ENCODE data around the gene F5. TPM values are rescaled to one million over a fixed set of nuclear protein-coding genes. Genes with fewer than 3 reads are reported as not detected.

The F5 gene
- total and polyA plus RNA-seq, 2 of the 13 experiments (the other 11 are each of a cell fraction or from before 2014, with no cell fraction given): 38.3 to 64.0 TPM

DNA sequence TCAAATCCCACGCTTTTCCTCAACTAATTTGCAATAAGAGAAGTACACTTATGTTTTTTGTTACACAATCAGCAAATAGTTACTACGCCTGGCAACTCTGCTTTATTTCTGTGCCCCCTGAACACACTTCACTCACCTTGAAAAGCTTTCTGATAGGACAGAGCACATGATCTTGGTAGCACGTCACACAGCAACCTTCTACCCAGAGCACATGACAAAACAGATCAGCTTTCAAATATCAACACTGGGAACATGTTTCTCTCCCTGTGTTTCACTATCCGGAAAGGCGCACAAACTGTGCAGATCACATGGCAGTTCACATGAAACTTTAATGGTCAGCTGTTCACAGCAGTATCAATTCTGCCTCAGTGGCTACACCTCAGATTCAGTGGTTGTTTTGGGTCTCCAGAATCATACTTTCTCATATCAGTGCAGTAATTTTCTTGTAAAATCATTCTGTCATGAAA is 102.7 kb downstream of the F5 start (continued):
- TF ChIP-seq, protein P1, sequence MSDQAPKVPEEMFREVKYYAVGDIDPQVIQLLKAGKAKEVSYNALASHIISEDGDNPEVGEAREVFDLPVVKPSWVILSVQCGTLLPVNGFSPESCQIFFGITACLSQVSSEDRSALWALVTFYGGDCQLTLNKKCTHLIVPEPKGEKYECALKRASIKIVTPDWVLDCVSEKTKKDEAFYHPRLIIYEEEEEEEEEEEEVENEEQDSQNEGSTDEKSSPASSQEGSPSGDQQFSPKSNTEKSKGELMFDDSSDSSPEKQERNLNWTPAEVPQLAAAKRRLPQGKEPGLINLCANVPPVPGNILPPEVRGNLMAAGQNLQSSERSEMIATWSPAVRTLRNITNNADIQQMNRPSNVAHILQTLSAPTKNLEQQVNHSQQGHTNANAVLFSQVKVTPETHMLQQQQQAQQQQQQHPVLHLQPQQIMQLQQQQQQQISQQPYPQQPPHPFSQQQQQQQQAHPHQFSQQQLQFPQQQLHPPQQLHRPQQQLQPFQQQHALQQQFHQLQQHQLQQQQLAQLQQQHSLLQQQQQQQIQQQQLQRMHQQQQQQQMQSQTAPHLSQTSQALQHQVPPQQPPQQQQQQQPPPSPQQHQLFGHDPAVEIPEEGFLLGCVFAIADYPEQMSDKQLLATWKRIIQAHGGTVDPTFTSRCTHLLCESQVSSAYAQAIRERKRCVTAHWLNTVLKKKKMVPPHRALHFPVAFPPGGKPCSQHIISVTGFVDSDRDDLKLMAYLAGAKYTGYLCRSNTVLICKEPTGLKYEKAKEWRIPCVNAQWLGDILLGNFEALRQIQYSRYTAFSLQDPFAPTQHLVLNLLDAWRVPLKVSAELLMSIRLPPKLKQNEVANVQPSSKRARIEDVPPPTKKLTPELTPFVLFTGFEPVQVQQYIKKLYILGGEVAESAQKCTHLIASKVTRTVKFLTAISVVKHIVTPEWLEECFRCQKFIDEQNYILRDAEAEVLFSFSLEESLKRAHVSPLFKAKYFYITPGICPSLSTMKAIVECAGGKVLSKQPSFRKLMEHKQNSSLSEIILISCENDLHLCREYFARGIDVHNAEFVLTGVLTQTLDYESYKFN (CRISPR knock-in tag; conservative IDR thresholded peaks at IDR 0.05): peak; percentile 20; the same call in 1 of the 2 replicates
- no peak for TF ChIP-seq RELA (CRISPR knock-in tag; IDR thresholded peaks at IDR 0.05)
- no peak for TF ChIP-seq ZNF558 (CRISPR knock-in tag; IDR thresholded peaks at IDR 0.05; ENCODE audit: borderline replicate concordance)
- no peak for TF ChIP-seq TOE1 (CRISPR knock-in tag; IDR thresholded peaks at IDR 0.05)
- TF ChIP-seq HNRNPUL1 (IDR thresholded peaks at IDR 0.05; ENCODE audit: low read depth, low read length): no peak
- TF ChIP-seq ATF1 (CRISPR knock-in tag; IDR thresholded peaks at IDR 0.05): peak; percentile 70; the same call in 1 of the 2 replicates
- TF ChIP-seq ZNF761 (CRISPR knock-in tag; conservative IDR thresholded peaks at IDR 0.05): 0 out of 2 replicates have a peak, but pooled peaks have one; percentile 27
- TF ChIP-seq ZNF333 (CRISPR knock-in tag; IDR thresholded peaks at IDR 0.05; ENCODE audit: borderline replicate concordance): no peak
- no peak for TF ChIP-seq ZNF652 (CRISPR knock-in tag; IDR thresholded peaks at IDR 0.05; ENCODE audit: borderline replicate concordance, low read depth)
- TF ChIP-seq, protein P2, sequence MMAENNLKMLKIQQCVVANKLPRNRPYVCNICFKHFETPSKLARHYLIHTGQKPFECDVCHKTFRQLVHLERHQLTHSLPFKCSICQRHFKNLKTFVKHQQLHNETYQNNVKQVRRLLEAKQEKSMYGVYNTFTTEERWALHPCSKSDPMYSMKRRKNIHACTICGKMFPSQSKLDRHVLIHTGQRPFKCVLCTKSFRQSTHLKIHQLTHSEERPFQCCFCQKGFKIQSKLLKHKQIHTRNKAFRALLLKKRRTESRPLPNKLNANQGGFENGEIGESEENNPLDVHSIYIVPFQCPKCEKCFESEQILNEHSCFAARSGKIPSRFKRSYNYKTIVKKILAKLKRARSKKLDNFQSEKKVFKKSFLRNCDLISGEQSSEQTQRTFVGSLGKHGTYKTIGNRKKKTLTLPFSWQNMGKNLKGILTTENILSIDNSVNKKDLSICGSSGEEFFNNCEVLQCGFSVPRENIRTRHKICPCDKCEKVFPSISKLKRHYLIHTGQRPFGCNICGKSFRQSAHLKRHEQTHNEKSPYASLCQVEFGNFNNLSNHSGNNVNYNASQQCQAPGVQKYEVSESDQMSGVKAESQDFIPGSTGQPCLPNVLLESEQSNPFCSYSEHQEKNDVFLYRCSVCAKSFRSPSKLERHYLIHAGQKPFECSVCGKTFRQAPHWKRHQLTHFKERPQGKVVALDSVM (CRISPR knock-in tag; IDR thresholded peaks at IDR 0.05): no peak
- TF ChIP-seq ZFP82 (CRISPR knock-in tag; IDR thresholded peaks at IDR 0.05; ENCODE audit: borderline replicate concordance): no peak
- no peak for TF ChIP-seq IKZF1 (IDR thresholded peaks at IDR 0.05)
- TF ChIP-seq, protein P3, sequence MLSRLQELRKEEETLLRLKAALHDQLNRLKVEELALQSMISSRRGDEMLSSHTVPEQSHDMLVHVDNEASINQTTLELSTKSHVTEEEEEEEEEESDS (CRISPR knock-in tag; IDR thresholded peaks at IDR 0.05; ENCODE audit: borderline replicate concordance): no peak
- TF ChIP-seq, protein P4, sequence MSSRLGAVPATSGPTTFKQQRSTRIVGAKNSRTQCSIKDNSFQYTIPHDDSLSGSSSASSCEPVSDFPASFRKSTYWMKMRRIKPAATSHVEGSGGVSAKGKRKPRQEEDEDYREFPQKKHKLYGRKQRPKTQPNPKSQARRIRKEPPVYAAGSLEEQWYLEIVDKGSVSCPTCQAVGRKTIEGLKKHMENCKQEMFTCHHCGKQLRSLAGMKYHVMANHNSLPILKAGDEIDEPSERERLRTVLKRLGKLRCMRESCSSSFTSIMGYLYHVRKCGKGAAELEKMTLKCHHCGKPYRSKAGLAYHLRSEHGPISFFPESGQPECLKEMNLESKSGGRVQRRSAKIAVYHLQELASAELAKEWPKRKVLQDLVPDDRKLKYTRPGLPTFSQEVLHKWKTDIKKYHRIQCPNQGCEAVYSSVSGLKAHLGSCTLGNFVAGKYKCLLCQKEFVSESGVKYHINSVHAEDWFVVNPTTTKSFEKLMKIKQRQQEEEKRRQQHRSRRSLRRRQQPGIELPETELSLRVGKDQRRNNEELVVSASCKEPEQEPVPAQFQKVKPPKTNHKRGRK (CRISPR knock-in tag; IDR thresholded peaks at IDR 0.05): no peak
- TF ChIP-seq, protein P5, sequence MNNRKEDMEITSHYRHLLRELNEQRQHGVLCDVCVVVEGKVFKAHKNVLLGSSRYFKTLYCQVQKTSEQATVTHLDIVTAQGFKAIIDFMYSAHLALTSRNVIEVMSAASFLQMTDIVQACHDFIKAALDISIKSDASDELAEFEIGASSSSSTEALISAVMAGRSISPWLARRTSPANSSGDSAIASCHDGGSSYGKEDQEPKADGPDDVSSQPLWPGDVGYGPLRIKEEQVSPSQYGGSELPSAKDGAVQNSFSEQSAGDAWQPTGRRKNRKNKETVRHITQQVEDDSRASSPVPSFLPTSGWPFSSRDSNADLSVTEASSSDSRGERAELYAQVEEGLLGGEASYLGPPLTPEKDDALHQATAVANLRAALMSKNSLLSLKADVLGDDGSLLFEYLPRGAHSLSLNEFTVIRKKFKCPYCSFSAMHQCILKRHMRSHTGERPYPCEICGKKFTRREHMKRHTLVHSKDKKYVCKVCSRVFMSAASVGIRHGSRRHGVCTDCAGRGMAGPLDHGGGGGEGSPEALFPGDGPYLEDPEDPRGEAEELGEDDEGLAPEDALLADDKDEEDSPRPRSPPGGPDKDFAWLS (CRISPR knock-in tag; IDR thresholded peaks at IDR 0.05; ENCODE audit: borderline replicate concordance): no peak
- TF ChIP-seq NCOA5 (CRISPR knock-in tag; IDR thresholded peaks at IDR 0.05): no peak
- TF ChIP-seq, protein P6, sequence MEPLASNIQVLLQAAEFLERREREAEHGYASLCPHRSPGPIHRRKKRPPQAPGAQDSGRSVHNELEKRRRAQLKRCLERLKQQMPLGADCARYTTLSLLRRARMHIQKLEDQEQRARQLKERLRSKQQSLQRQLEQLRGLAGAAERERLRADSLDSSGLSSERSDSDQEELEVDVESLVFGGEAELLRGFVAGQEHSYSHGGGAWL (CRISPR knock-in tag; IDR thresholded peaks at IDR 0.05): no peak
- TF ChIP-seq, protein P7, sequence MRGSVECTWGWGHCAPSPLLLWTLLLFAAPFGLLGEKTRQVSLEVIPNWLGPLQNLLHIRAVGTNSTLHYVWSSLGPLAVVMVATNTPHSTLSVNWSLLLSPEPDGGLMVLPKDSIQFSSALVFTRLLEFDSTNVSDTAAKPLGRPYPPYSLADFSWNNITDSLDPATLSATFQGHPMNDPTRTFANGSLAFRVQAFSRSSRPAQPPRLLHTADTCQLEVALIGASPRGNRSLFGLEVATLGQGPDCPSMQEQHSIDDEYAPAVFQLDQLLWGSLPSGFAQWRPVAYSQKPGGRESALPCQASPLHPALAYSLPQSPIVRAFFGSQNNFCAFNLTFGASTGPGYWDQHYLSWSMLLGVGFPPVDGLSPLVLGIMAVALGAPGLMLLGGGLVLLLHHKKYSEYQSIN (CRISPR knock-in tag; IDR thresholded peaks at IDR 0.05; ENCODE audit: borderline replicate concordance): no peak
- TF ChIP-seq ZNF136 (CRISPR knock-in tag; IDR thresholded peaks at IDR 0.05; ENCODE audit: low read depth): no peak
- peak; percentile 55; the same call in 1 of the 2 replicates for TF ChIP-seq GATAD1 (CRISPR knock-in tag; IDR thresholded peaks at IDR 0.05)

All from HepG2 (cell line).